CD4-positive, alpha-beta T cell (primary cell): Measurements from ENCODE around the gene CR1L. TPM values are rescaled to one million over a fixed set of nuclear protein-coding genes. Genes with fewer than 3 reads are reported as not detected.
"Not testable (repeated sequence)": the region's sequence is repeated elsewhere in the genome, so short reads cannot be mapped to it uniquely, and the experiment has no call there.

Source experiments
- ATAC-seq: fragments of 200-7000 bp; cut with Tn5 transposase; one replicate; pipeline ENCODE4 v1.10.0; 2022; ENCODE audit warnings: mild to moderate bottlenecking; ENCODE audit not compliant: poor library complexity
- CTCF ChIA-PET: fragments of 350-600 bp; sonication (Branson Sonifier 250); formaldehyde crosslinking; loops from one replicate; lab custom pipeline; 2021; ENCODE audit warnings: antibody characterized with exemption, inconsistent platforms; lab: Charles Lee
- POLR2A ChIA-PET: fragments of 350-600 bp; sonication (Branson Sonifier 250); formaldehyde crosslinking; loops from one replicate; lab custom pipeline; 2021; ENCODE audit warnings: antibody characterized with exemption, inconsistent platforms; lab: Charles Lee
- DNase-seq, 14 experiments: peaks; one replicate each; pipeline ENCODE4 v3.0.0-alpha.2; 2013 to 2020; ENCODE audit warnings: mixed read lengths in 2 of 14
- H3K27ac ChIP-seq, 2 donors: one replicate each; pipeline versions ENCODE4 v1.5.1 to v1.7.0; 2013; ENCODE audit warnings: low read length in 2 of 2, low read depth in 1 of 2, mild to moderate bottlenecking in 1 of 2
- H3K27me3 ChIP-seq, 2 experiments: 1 replicate in 1 of 2; 2 replicates in 1 of 2; pipeline versions ENCODE4 v1.6.1 to v1.7.0; 2013; ENCODE audit warnings: low read length in 2 of 2, control low read depth in 1 of 2, mild to moderate bottlenecking in 1 of 2, moderate library complexity in 1 of 2; ENCODE audit not compliant: insufficient read depth in 2 of 2, control insufficient read depth in 1 of 2
- H3K36me3 ChIP-seq: one replicate; pipeline ENCODE4 v1.6.1; 2013; ENCODE audit warnings: low read length, control low read depth; ENCODE audit not compliant: insufficient read depth
- H3K4me1 ChIP-seq: one replicate; pipeline ENCODE4 v1.6.1; 2013; ENCODE audit warnings: low read length, control low read depth; ENCODE audit not compliant: insufficient read depth
- H3K4me3 ChIP-seq: one replicate; pipeline ENCODE4 v1.5.1; 2013; ENCODE audit warnings: mild to moderate bottlenecking, low read length, moderate library complexity
- H3K9me3 ChIP-seq, 2 experiments: 1 replicate in 1 of 2; 2 replicates in 1 of 2; pipeline versions ENCODE4 v1.6.1 to v1.7.0; 2013; ENCODE audit warnings: low read length in 2 of 2, mild to moderate bottlenecking in 2 of 2, control low read depth in 1 of 2, moderate library complexity in 1 of 2; ENCODE audit not compliant: control insufficient read depth in 1 of 2, insufficient read depth in 1 of 2
- H3K27ac Mint-ChIP-seq: one replicate; pipeline ENCODE4 v1.8.0; 2020; ENCODE audit warnings: mixed read lengths
- H3K27me3 Mint-ChIP-seq: one replicate; pipeline ENCODE4 v1.8.0; 2021; ENCODE audit warnings: mixed read lengths
- H3K36me3 Mint-ChIP-seq: one replicate; pipeline ENCODE4 v1.8.0; 2021; ENCODE audit warnings: low read depth, mixed read lengths
- H3K4me1 Mint-ChIP-seq: one replicate; pipeline ENCODE4 v1.8.0; 2021; ENCODE audit warnings: low read depth, mixed read lengths
- H3K4me3 Mint-ChIP-seq: one replicate; pipeline ENCODE4 v1.8.0; 2020; ENCODE audit warnings: mild to moderate bottlenecking, mixed read lengths
- H3K9me3 Mint-ChIP-seq: one replicate; pipeline ENCODE4 v1.8.0; 2020; ENCODE audit warnings: mixed read lengths
- CTCF ChIP-seq: fragments of 200-600 bp; IDR thresholded peaks from one replicate; pipeline ENCODE4 v1.8.0; 2022; ENCODE audit warnings: antibody characterized with exemption, mild to moderate bottlenecking
- intact Hi-C, 2 experiments: fragments of 100-400 bp; cut with DNase I in 1 of 2; cut with micrococcal nuclease in 1 of 2; formaldehyde crosslinking; loops; one replicate each; pipeline versions ENCODE4 v1.15.1 to v1.9.0; 2023 to 2025; cut with DNase I, micrococcal nuclease
- total RNA-seq, 174 experiments: library from RNA in 2 of 174; stranded (reverse) in 2 of 174; gene quantifications; one replicate each; pipeline ENCODE4 v1.2.3 and lab custom pipeline; 2021 to 2026

CR1L gene
- total RNA-seq, 2 experiments from 2014 or later = not detected

GRCh38 chr1:207698822-207699483 lies 54.0 kb downstream of the CR1L start:
- Histone ChIP-seq H3K27ac (no peak overlapping the region), H3K36me3 (no peaks in the 10 kb centered on the region), H3K4me3 (no peak overlapping the region), H3K4me1 (no peaks in the 10 kb centered on the region), H3K27me3 (no peaks in the 10 kb centered on the region), H3K9me3 (no peaks in the 10 kb centered on the region)
- POLR2A ChIA-PET = no interaction called here
- Mint-ChIP-seq H3K36me3 (no peaks in the 10 kb centered on the region), H3K27ac (no peak overlapping the region), H3K4me1 (no peaks in the 10 kb centered on the region), H3K27me3 (peaks cover 8% of the 10 kb centered on the region), H3K4me3 (no peak overlapping the region), H3K9me3 (no peaks in the 10 kb centered on the region)
- peak; percentile 68 for TF ChIP-seq CTCF
- intact Hi-C loops = no loop called here
- ATAC-seq = no peak
- CTCF ChIA-PET = interaction anchor here (0.7 kb wide), 1 partner anchor 39 kb away, joined by 3 read pairs; no protein-coding TSS in a partner anchor
- peak in 9 of 14 experiments; percentile 3 to 50 (median 23) for DNase-seq

- POLR2A ChIA-PET = no interaction called here
- Histone ChIP-seq H3K4me1 (no peaks in the 10 kb centered on the region), H3K4me3 (no peak overlapping the region), H3K36me3 (no peaks in the 10 kb centered on the region), H3K27me3 (peaks cover 0 to 4% of the 10 kb centered on the region in 2 experiments), H3K27ac (no peak overlapping the region), H3K9me3 (no peaks in the 10 kb centered on the region)
- Mint-ChIP-seq H3K9me3 (no peaks in the 10 kb centered on the region), H3K27me3 (no peaks in the 10 kb centered on the region), H3K36me3 (no peaks in the 10 kb centered on the region), H3K4me1 (no peaks in the 10 kb centered on the region), H3K27ac (no peak overlapping the region), H3K4me3 (no peak overlapping the region)
- no peak for TF ChIP-seq CTCF
- DNase-seq (no peak), ATAC-seq (no peak)
- intact Hi-C loops = loop anchor here in 1 of 2 experiments (5.0 kb wide), 1 partner anchor 260 kb away; no protein-coding TSS in a partner anchor
- CTCF ChIA-PET = no interaction called here
Measured at GRCh38 chr1:207702317-207702716, 57.4 kb downstream of the CR1L start.

GRCh38 chr1:207703712-207704111 lies 58.8 kb downstream of the CR1L start:
- ChIA-PET CTCF (no interaction called here), POLR2A (no interaction called here)
- H3K36me3 ChIP-seq = no peaks in the 10 kb centered on the region
- DNase-seq (no peak), ATAC-seq (no peak)
- intact Hi-C loops = loop anchor here in 1 of 2 experiments (5.0 kb wide), 1 partner anchor 259 kb away; no protein-coding TSS in a partner anchor
- H3K27me3 Mint-ChIP-seq = no peaks in the 10 kb centered on the region
- H3K9me3 Mint-ChIP-seq = no peaks in the 10 kb centered on the region
- H3K4me3 Mint-ChIP-seq = no peak overlapping the region
- no peak overlapping the region for H3K27ac ChIP-seq
- H3K4me3 ChIP-seq = no peak overlapping the region
- H3K9me3 ChIP-seq = no peaks in the 10 kb centered on the region
- TF ChIP-seq CTCF = no peak
- H3K27me3 ChIP-seq = peaks cover 0 to 4% of the 10 kb centered on the region in 2 experiments
- no peak overlapping the region for H3K27ac Mint-ChIP-seq
- H3K4me1 Mint-ChIP-seq = no peaks in the 10 kb centered on the region
- no peaks in the 10 kb centered on the region for H3K36me3 Mint-ChIP-seq
- H3K4me1 ChIP-seq = no peaks in the 10 kb centered on the region

- intact Hi-C loops, H3K9me3 ChIP-seq, CTCF ChIA-PET, H3K4me1 Mint-ChIP-seq, H3K27ac Mint-ChIP-seq, POLR2A ChIA-PET, H3K9me3 Mint-ChIP-seq, H3K4me1 ChIP-seq, H3K27ac ChIP-seq, ATAC-seq, H3K27me3 ChIP-seq, H3K36me3 Mint-ChIP-seq, H3K4me3 ChIP-seq, H3K27me3 Mint-ChIP-seq, DNase-seq, H3K4me3 Mint-ChIP-seq, H3K36me3 ChIP-seq: not testable (repeated sequence)
Measured at GRCh38 chr1:207708004-207708403, 63.1 kb downstream of the CR1L start.
